ENCODE measurements around the gene SCAMP2. TPM values are rescaled to one million over a fixed set of nuclear protein-coding genes. Genes with fewer than 3 reads are reported as not detected.

The SCAMP2 gene
- total RNA-seq, 2 experiments from 2014 or later, result 77.6 to 79.5 TPM

DNA sequence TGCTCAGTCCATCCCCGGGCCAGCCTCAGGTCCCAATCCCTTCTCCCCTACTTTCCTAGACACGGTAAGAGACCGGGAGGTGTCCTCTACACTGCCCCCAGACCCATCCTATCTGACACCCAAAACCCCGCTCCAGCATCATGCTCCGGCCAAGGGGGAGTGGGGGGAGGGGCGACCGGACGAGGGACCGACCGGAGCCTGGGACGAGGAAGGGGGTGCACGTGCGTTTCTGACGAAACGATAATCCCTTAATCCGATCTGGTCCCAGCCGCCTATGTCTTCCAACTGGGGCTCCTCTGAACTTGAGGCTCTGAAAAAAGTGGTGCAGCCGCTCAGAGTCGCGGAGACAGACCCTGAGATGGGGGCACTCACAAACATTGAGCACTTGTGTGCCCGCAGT lies 46.2 kb downstream of the SCAMP2 start:
- Mint-ChIP-seq H3K27ac (no peak overlapping the region), H3K4me1 (ENCODE audit: low read depth) (peaks cover 14% of the 10 kb centered on the region), H3K9me3 (no peaks in the 10 kb centered on the region), H3K36me3 (no peaks in the 10 kb centered on the region), H3K4me3 (no peak overlapping the region), H3K27me3 (peaks cover 17% of the 10 kb centered on the region)
- intact Hi-C loops (cut with micrococcal nuclease), result no loop called here
- CTCF ChIA-PET, result interaction anchor here (1.0 to 2.5 kb wide), 7 partner anchors 9 to 80 kb away, joined by 3 to 11 read pairs (median 5); partner anchors contain the start of genes FAM219B and ULK3
- no peak for DNase-seq
- POLR2A ChIA-PET, result no interaction called here

DNA sequence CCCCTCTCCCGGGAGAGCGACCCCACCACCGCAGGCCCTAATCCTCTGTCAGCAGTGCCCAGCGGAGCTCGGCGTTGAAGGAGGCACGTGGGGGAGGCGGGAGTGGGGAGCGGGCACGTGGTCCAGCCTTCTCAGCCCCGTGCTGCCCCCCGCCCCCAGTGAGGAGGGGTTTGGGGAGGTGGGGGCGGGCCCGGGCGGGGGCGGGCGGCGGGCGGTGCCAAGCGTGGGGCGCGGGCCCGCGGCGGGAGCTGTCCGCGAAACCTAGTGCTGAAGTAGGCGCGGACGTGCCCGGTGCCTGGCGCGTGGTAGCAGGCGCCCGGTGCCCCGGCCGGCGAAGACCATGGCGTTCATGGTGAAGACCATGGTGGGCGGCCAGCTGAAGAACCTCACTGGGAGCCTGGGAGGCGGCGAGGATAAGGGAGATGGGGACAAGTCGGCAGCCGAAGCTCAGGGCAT lies 46.8 kb downstream of the SCAMP2 start, which contains the start of gene CPLX3:
Gene CPLX3 (plus strand): TSS at position 264 of the 456 bp plus-strand sequence. CDS start 77 bp downstream, at position 341.
- H3K27ac Mint-ChIP-seq, result no peak within 1 kb of the TSS
- ChIA-PET CTCF (interaction anchor here (0.9 to 2.5 kb wide), 6 partner anchors 10 to 128 kb away, joined by 3 to 11 read pairs (median 4); no protein-coding TSS in a partner anchor), POLR2A (no interaction called here)
- H3K9me3 Mint-ChIP-seq, result no peaks in the 10 kb centered on the region
- DNase-seq, result peak; percentile 54
- H3K4me1 Mint-ChIP-seq (ENCODE audit: low read depth), result peaks cover 14% of the 10 kb centered on the region
- H3K4me3 Mint-ChIP-seq, result no peak within 1 kb of the TSS
- H3K27me3 Mint-ChIP-seq, result peaks cover 17% of the 10 kb centered on the region
- intact Hi-C loops (cut with micrococcal nuclease), result no loop called here
- no peaks in the 10 kb centered on the region for H3K36me3 Mint-ChIP-seq

DNA sequence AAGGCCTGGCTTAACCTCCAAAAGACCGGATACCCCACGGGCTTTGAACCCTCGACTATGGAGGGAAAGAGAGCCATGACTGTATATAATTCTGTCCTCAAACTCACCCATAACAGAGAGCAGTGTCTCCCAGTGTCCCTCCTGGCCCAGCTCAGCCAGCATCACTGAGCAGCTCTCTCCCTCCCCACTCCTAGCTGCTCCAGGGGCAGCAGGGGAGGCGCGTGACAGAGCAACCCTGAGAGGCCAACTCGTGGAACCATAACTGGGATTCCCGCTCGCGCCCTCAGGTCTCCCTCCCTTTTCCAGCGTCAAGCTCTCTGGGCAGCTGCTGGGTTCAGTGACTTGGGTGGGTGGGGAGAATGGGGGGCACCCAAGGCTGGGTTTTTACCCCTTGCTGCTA lies 47.3 kb downstream of the SCAMP2 start:
- intact Hi-C loops (cut with micrococcal nuclease), result no loop called here
- Mint-ChIP-seq H3K4me3 (no peak overlapping the region), H3K27me3 (peaks cover 17% of the 10 kb centered on the region), H3K9me3 (no peaks in the 10 kb centered on the region), H3K36me3 (no peaks in the 10 kb centered on the region), H3K27ac (no peak overlapping the region), H3K4me1 (ENCODE audit: low read depth) (peaks cover 14% of the 10 kb centered on the region)
- ChIA-PET CTCF (interaction anchor here (0.6 to 2.5 kb wide), 6 partner anchors 10 to 130 kb away, joined by 3 to 11 read pairs (median 4); no protein-coding TSS in a partner anchor), POLR2A (no interaction called here)
- DNase-seq, result no peak

DNA sequence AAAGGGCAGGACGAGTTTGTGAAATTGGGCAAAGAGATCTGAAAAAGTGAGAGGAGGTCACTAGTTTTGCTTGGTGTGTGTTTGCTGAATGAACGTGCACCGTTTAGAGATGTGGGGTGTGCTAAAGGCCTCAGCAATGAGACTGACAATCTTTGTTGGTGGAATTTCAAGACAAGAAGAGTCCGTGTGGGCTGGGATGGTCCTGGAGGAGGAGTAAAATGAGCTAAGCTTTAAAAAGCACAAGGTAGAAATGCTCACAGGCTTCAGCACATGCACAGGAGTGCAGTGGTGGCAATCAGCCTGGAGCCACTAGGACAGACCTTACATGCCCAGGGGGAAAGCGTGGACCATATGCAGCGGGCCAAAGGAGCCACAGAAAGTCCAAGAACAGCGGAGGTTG lies 48.2 kb downstream of the SCAMP2 start:
- CTCF ChIA-PET, result no interaction called here
- Mint-ChIP-seq H3K4me3 (no peak overlapping the region), H3K9me3 (no peaks in the 10 kb centered on the region), H3K27ac (no peak overlapping the region), H3K27me3 (peaks cover 17% of the 10 kb centered on the region), H3K36me3 (no peaks in the 10 kb centered on the region), H3K4me1 (ENCODE audit: low read depth) (peaks cover 13% of the 10 kb centered on the region)
- DNase-seq, result no peak
- intact Hi-C loops (cut with micrococcal nuclease), result no loop called here
- POLR2A ChIA-PET, result no interaction called here

DNA sequence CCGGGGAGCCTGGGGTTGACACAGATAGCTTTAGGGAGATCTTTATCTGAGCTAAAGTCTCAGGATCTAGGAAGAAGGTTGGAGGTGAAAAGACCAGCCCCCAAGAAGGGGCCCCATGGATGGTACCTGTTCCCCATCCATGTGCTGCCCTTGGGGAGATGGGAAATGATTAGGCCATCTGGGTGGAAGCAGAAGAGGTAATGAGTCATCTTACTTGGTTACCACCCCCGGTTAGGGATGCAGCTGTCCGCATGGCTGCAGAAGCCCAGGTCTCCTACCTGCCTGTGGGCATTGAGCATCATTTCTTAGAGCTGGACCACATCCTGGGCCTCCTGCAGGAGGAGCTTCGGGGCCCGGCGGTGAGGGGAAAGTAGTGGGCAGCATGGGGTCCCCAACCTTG lies 49.8 kb downstream of the SCAMP2 start:
- no peak overlapping the region for H3K4me3 Mint-ChIP-seq
- ChIA-PET POLR2A (interaction anchor here (0.6 kb wide), 1 partner anchor 61 kb away, joined by 4 read pairs; no protein-coding TSS in a partner anchor), CTCF (interaction anchor here (1.1 to 1.3 kb wide), 2 partner anchors 54 to 189 kb away, joined by 4 to 5 read pairs; no protein-coding TSS in a partner anchor)
- peaks cover 14% of the 10 kb centered on the region for H3K27me3 Mint-ChIP-seq
- DNase-seq, result no peak
- no peaks in the 10 kb centered on the region for H3K9me3 Mint-ChIP-seq
- intact Hi-C loops (cut with micrococcal nuclease), result no loop called here
- peaks cover 10% of the 10 kb centered on the region for H3K4me1 Mint-ChIP-seq (ENCODE audit: low read depth)
- no peak overlapping the region for H3K27ac Mint-ChIP-seq
- no peaks in the 10 kb centered on the region for H3K36me3 Mint-ChIP-seq

DNA sequence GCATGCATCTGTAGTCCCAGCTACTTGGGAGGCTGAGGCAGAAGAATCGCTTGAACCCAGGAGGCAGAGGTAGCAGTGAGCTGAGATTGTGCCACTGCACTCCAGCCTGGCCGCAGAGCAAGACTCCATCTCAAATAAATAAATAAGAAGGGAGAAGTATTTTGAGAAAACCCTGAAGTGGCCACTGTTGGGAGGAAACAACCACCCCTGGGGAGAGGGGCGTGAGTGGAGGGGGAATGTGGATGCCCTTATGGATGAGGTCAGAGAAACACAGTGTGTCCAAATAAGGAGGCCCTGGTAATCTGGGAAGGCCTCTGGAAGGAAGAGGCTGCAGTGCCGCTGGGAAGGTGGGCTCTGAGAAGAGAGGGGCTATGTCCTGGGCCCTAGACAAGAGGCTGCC lies 50.9 kb downstream of the SCAMP2 start:
- peaks cover 7% of the 10 kb centered on the region for H3K27me3 Mint-ChIP-seq
- DNase-seq, result no peak
- intact Hi-C loops (cut with micrococcal nuclease), result no loop called here
- peaks cover 10% of the 10 kb centered on the region for H3K4me1 Mint-ChIP-seq (ENCODE audit: low read depth)
- POLR2A ChIA-PET, result no interaction called here
- CTCF ChIA-PET, result no interaction called here
- H3K4me3 Mint-ChIP-seq, result no peak overlapping the region
- no peaks in the 10 kb centered on the region for H3K9me3 Mint-ChIP-seq
- no peak overlapping the region for H3K27ac Mint-ChIP-seq
- no peaks in the 10 kb centered on the region for H3K36me3 Mint-ChIP-seq

DNA sequence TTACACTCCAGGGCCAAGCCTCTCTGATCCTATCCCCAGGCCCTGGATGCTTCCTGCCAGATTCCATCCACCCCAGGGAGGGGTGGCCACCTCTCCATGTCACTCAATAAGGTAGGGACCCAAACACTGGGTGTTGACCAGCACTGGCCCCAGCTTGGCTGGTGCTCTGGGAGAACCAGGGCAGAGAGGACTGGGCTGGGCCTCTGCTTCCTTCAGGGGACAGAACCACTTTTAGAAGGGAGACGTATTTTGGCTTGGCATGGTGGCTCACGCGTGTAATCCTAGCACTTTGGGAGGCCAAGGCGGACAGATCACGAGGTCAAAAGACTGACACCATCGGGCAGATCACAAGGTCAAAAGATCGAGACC lies 51.4 kb downstream of the SCAMP2 start:
- POLR2A ChIA-PET, result no interaction called here
- H3K4me3 Mint-ChIP-seq, result no peak overlapping the region
- CTCF ChIA-PET, result interaction anchor here (1.2 to 3.4 kb wide), 2 partner anchors 22 to 51 kb away, joined by 3 to 14 read pairs; no protein-coding TSS in a partner anchor
- H3K9me3 Mint-ChIP-seq, result no peaks in the 10 kb centered on the region
- no peak for DNase-seq
- intact Hi-C loops (cut with micrococcal nuclease), result no loop called here
- peaks cover 7% of the 10 kb centered on the region for H3K4me1 Mint-ChIP-seq (ENCODE audit: low read depth)
- no peak overlapping the region for H3K27ac Mint-ChIP-seq
- no peaks in the 10 kb centered on the region for H3K36me3 Mint-ChIP-seq
- H3K27me3 Mint-ChIP-seq, result peaks cover 3% of the 10 kb centered on the region

DNA sequence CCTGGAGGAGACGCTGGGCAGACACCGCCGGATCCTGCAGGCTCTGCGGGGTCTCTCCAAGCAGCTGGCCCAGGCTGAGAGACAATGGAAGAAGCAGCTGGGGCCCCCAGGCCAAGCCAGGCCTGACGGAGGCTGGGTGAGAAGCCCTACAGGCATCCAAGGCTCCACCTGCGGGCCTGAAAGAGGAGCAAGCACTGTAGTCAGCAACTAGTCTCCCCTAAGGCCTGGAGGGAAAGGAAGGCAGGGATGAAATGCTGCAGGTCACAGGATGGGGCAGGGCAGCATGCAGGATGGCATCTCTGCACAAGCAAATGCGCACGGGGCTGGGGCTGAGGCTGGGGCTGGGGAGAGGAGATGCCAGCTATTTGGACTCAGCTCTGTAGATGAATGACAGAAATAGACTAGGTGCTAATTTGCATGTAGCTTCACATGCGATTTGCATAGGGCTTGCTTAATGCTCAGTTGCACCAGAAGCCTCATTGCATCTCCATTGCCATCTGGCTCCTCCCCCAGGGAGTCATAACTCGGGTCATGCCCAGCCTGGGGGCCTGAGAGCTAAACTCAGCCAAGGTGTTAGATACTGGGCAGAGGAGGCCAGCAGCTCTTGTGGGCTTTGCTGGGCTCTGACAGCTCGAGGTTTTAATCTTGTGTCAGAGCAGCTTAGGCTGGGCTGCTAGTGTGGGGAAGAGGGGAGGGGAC lies 51.9 kb downstream of the SCAMP2 start:
- ChIA-PET CTCF (interaction anchor here (0.7 to 3.4 kb wide), 3 partner anchors 10 to 50 kb away, joined by 3 to 14 read pairs (median 3); no protein-coding TSS in a partner anchor), POLR2A (no interaction called here)
- Mint-ChIP-seq H3K4me1 (ENCODE audit: low read depth) (peaks cover 7% of the 10 kb centered on the region), H3K27me3 (no peaks in the 10 kb centered on the region), H3K9me3 (no peaks in the 10 kb centered on the region), H3K27ac (no peak overlapping the region), H3K4me3 (no peak overlapping the region), H3K36me3 (no peaks in the 10 kb centered on the region)
- no peak for DNase-seq
- intact Hi-C loops (cut with micrococcal nuclease), result no loop called here

DNA sequence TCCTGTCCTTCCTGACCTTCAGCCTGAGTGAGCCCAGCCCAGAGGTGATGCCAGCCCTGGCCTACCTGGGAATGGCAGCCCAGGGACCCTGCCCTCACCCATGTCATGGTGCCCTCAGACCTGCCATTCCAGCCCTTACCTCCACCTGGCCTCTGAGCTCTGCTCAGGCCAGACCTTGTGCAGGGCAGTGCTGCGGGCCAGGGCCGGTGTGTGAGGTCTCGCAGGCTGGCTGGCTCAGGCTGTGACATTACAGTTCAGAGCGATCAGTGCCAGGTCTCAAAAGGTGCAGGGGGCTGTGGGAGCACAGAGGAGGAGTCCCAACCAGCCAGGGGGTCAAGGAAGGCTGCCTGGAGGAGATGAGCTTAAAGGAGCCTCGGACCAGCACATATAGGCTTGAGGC lies 53.1 kb downstream of the SCAMP2 start:
- H3K27me3 Mint-ChIP-seq, result no peaks in the 10 kb centered on the region
- intact Hi-C loops (cut with micrococcal nuclease), result no loop called here
- no peak overlapping the region for H3K27ac Mint-ChIP-seq
- CTCF ChIA-PET, result interaction anchor here (0.6 to 3.4 kb wide), 4 partner anchors 11 to 49 kb away, joined by 3 to 14 read pairs (median 3); no protein-coding TSS in a partner anchor
- H3K4me3 Mint-ChIP-seq, result no peak overlapping the region
- no peaks in the 10 kb centered on the region for H3K36me3 Mint-ChIP-seq
- no peaks in the 10 kb centered on the region for H3K9me3 Mint-ChIP-seq
- H3K4me1 Mint-ChIP-seq (ENCODE audit: low read depth), result peaks cover 7% of the 10 kb centered on the region
- POLR2A ChIA-PET, result no interaction called here
- DNase-seq, result no peak

DNA sequence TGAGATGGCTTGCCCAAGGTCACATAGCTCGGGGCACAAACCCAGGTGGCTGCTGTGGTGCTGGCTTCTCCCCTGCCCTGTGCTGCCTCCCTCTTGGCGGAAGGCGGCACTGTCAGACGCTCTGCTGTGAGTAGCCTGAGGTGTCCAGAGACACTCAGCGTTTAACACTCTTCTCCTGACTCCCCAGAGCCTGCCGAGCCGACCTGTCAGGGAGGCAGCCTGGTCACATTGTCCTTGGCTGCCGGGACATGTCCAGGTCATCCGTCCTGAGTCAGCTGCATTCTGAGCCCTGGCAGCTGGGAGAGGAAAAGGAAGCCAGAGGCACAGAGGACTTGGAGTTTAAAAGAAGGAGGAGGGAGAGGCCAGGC lies 55.8 kb downstream of the SCAMP2 start:
- Mint-ChIP-seq H3K27me3 (no peaks in the 10 kb centered on the region), H3K36me3 (no peaks in the 10 kb centered on the region), H3K27ac (no peak overlapping the region), H3K4me1 (ENCODE audit: low read depth) (peaks cover 7% of the 10 kb centered on the region), H3K9me3 (no peaks in the 10 kb centered on the region), H3K4me3 (no peak overlapping the region)
- CTCF ChIA-PET, result interaction anchor here (1.9 kb wide), 1 partner anchor 46 kb away, joined by 7 read pairs; no protein-coding TSS in a partner anchor
- POLR2A ChIA-PET, result no interaction called here
- DNase-seq, result no peak
- intact Hi-C loops (cut with micrococcal nuclease), result no loop called here

DNA sequence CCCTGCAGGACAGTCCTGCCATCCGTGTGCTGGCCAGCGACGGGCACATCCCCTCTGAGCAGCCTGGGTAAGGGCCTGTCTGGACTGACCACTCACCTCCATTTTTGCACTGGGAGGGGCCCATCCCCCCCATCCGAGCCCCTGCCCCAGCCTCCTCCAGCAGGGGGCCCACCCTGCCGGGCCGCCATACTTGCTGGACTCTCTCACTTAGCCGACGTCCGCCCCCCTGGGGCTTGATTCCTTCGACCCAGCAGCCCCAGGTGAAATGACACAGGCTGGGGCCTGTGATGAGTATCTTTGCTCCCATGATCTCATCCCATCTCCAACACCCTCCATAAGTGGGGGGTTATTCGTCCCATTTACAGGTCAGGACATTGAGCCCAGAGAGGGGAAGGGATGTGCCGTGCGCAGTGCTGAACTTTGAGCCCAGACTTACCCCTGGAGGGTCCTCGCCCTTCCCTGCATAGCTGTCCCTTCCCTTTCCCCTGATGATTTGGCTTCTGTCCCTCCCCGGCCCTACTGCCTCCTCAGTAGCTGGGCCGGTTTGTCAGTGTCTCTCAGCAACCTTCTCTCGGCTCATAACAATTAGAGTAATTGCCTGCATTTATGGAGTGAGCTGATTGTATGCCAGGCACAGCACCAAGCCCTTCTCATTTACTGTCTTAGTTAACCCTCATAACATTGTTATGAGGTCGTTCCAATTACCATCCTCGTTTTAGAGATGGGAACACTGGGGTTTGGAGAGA lies 56.4 kb downstream of the SCAMP2 start:
- POLR2A ChIA-PET, result no interaction called here

DNA sequence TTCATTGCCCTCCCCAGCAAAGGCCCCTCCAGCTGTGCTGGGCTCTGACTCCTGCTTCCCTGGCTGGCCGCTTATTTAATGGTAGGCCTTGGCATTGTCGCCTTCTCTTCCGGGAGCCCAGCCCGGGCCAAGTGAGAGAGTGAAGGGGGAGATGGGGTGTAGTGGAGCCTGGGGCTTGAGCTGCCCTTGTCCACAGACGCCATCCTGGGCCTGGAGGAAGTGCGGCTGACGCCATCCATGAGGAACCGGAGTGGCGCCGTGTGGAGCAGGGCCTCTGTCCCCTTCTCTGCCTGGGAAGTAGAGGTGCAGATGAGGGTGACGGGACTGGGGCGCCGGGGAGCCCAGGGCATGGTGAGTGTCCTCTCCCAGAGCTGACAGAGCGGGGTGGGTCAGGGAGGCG lies 57.2 kb downstream of the SCAMP2 start:
- intact Hi-C loops (cut with micrococcal nuclease), result no loop called here
- POLR2A ChIA-PET, result interaction anchor here (0.7 kb wide), 1 partner anchor 13 kb away, joined by 3 read pairs; no protein-coding TSS in a partner anchor
- CTCF ChIA-PET, result interaction anchor here (0.8 to 1.6 kb wide), 3 partner anchors 10 to 85 kb away, joined by 3 to 4 read pairs (median 3); no protein-coding TSS in a partner anchor
- H3K36me3 Mint-ChIP-seq, result no peaks in the 10 kb centered on the region
- H3K27ac Mint-ChIP-seq, result no peak overlapping the region
- H3K9me3 Mint-ChIP-seq, result no peaks in the 10 kb centered on the region
- no peak overlapping the region for H3K4me3 Mint-ChIP-seq
- no peaks in the 10 kb centered on the region for H3K27me3 Mint-ChIP-seq
- H3K4me1 Mint-ChIP-seq (ENCODE audit: low read depth), result peaks cover 7% of the 10 kb centered on the region
- DNase-seq, result no peak

More for the DNA sequence above, 56.4 kb downstream of the SCAMP2 start:
- Mint-ChIP-seq H3K4me3 (no peak overlapping the region), H3K36me3 (no peaks in the 10 kb centered on the region), H3K27me3 (no peaks in the 10 kb centered on the region), H3K4me1 (ENCODE audit: low read depth) (peaks cover 7% of the 10 kb centered on the region), H3K9me3 (no peaks in the 10 kb centered on the region), H3K27ac (no peak overlapping the region)
- CTCF ChIA-PET, result interaction anchor here (0.9 to 1.9 kb wide), 2 partner anchors 24 to 46 kb away, joined by 3 to 7 read pairs; no protein-coding TSS in a partner anchor
- intact Hi-C loops (cut with micrococcal nuclease), result no loop called here
- no peak for DNase-seq

All from activated CD4-positive, alpha-beta memory T cell treated with anti-CD3 and anti-CD28 coated beads for 36 hours (primary cell).